GM12801 (cell line): Measurements from ENCODE around the gene CAP1.

ENCODE experiments used
- TF ChIP-seq, protein P1 (sequence below): IDR thresholded peaks from one replicate; pipeline ENCODE4 v1.5.1; 2011; ENCODE audit warnings: control low read depth; ENCODE audit not compliant: insufficient read length; ENCODE audit errors: extremely low read depth

The CAP1 gene

DNA sequence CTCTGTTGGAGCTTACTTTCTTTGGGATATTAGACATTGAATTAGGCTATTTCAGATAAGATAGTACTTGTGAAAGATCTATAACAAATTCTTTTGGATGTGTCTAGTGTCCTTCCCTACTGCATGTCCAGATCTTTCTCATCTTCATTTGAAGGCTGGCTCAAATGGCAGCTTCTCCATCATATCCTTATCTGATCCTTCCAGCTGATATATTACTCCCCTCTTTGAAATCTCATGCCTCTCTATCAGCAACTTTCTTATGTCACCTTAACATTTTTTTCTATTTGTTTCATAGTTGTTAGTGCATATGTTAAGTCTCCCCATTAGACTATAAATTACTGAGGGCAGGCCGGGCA, 17.5 kb downstream of the CAP1 start:
- TF ChIP-seq, protein P1, sequence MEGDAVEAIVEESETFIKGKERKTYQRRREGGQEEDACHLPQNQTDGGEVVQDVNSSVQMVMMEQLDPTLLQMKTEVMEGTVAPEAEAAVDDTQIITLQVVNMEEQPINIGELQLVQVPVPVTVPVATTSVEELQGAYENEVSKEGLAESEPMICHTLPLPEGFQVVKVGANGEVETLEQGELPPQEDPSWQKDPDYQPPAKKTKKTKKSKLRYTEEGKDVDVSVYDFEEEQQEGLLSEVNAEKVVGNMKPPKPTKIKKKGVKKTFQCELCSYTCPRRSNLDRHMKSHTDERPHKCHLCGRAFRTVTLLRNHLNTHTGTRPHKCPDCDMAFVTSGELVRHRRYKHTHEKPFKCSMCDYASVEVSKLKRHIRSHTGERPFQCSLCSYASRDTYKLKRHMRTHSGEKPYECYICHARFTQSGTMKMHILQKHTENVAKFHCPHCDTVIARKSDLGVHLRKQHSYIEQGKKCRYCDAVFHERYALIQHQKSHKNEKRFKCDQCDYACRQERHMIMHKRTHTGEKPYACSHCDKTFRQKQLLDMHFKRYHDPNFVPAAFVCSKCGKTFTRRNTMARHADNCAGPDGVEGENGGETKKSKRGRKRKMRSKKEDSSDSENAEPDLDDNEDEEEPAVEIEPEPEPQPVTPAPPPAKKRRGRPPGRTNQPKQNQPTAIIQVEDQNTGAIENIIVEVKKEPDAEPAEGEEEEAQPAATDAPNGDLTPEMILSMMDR = no peak

DNA sequence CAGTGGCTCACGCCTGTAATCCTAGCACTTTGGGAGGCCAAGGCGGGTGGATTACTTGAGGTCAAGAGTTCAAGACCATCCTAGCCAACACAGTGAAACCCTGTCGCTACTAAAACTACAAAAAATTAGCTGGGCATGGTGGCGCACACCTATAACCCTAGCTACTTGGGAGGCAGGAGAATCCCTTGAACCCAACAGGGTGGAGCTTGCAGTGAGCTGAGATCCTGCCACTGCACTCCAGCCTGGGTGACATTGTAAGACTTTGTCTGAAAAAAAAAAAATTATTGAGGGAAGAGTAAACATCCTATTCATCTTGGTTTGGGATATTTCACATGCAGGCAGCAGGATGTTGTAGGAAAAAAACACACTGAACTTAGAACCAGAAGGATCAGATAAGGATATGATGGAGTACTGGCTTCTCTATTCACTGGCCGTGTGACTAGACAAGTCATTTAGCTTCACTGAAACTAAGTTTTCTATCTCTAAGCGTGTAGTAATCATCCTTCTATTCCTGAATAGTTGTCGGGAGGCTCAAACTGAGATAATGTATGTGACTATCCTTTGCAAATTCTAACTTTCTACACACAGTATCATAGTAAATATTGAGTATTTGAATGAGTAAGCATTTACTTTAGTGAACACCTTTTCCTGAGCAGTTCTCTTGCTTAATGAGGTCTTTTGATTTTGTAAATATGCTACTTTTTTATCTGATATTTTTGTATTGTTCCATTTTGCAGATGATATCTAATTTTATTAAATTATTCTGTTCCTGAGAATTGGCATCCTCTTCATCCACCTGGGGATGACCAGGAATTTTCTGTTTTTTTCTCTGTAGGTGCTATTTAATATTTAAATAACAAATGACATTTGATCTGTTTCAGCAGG, 18.2 kb downstream of the CAP1 start:
- TF ChIP-seq, protein P1 = no peak

DNA sequence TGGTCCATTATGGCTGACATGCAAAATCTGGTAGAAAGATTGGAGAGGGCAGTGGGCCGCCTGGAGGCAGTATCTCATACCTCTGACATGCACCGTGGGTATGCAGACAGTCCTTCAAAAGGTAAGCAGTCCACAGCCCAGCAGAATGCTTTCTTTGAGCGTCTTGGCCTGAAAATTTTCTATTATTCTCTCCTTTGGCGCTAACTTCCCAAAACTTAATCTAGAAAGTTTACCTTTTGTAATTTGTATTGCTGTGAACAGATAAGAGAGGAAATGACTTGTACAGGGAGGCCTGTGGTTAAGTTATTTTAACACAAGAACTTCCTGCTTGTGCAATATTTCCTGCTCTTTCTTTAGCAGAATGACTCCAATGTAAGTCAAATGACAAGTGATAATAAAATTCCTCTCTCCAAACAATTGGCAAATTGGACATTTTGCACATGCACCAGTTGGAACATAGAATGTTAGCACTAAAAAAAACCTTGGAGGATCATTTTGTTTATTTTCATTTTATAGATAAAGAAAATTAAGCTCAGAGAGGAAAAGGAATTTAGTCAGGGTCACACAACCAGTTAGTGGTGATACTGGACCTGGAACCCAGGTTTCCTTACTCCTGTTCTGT, 18.9 kb downstream of the CAP1 start:
- TF ChIP-seq, protein P1 = no peak

DNA sequence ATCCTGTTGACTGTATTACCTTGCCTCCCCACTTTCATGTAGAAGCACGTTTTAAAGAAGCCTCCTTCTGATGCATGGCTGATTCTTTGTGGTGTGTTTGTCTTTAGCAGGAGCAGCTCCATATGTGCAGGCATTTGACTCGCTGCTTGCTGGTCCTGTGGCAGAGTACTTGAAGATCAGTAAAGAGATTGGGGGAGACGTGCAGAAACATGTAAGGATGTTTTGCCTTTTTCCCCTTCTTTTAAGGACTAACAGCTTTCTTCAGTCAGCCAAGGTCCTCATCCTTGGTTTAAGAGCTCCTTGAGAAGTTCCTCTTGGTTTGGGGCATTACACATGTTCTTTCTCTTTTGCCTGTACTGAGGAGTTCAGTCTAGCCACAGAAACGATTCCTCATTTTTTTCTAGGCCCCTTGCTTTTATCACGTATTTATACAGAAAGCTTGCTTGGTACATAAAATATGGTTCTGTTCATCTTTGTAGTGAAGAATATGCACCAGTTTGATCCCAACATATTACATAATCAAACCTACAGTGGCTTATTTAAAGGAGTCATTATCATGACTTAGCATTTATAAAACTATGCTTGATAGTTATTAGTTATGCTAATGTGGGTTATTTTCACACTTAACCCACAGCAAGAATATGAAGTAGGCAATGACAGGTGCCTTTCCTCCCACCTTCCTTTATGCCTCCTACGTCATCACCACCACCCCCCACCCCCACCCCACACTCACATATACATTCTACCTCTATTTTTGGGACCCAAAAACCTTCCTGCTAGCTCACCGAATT, 19.6 kb downstream of the CAP1 start:
- TF ChIP-seq, protein P1 = no peak

DNA sequence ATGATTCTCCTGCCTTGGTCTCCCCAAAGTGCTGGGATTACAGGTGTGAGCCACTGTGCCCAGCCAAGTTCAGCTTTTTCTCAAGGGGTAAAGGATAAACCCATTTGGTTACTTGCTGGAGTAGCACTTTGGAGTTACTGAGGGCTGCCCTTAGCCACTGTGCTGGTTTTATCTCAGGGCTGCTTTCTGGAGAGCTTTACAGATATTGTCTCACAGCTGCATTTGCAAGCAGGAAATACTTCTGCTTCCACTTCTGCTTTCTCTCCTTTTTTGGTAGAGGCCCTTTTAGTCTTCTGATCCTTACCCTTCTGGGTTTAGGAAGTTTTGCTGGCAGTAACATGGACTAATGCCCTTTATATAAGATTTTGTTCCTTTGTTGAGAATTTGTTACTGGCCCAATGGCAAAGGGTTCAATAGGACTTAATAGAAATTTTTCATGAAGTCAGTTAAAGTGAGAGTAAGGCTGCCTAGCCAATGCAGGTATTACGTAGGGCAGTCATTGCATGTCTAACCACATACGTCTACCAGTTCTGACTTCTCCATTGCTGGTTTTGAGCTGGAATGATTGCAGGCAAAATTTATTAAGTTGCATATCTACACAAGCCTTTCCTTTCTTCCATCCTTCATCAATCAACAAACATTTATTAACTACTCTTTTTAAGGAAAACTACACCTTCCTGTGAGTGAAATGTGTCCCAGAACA, 24.4 kb downstream of the CAP1 start:
- TF ChIP-seq, protein P1 = no peak

DNA sequence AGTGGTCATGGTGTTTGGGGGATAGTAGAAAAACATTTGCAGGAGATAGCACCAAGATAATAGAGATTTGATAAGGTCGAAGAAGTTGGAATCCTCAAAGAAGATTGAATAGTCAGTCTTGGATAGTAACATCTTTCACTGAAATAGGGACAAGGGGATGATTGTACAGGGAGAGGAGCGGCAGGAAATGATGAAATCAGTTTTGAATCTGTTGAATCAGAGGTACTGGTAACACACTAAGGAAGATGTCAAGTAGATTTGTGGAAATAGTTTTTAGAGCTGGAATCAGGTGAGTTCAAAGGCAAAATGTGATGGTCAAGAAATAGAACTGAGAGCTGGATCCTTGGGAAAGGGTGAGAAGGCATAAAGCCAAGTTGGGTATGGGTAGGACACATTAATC, 26.5 kb downstream of the CAP1 start:
- TF ChIP-seq, protein P1 = no peak

DNA sequence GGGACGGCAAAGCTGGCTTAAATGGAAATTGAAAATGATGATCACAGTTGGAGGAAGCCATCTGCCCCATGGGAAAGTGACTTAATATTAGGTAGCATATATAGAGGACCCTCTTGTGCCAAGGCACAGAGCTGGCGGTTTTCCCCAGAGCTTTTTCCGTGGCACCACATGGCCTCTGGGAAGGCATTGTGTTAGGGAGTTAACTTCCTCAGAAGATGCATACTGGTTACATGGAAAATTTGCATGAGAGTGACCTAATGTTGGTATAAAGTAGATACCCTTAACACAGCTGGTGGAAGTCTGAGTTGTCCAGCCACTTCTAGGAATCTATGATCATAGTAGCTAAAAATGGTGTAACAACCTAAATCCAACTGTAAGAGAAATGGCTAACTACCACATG, 27.3 kb downstream of the CAP1 start:
- TF ChIP-seq, protein P1 = no peak
